HG02798 (cell line): ENCODE measurements around the gene PAX6.

ENCODE experiments used
- ATAC-seq: cut with Tn5 transposase; IDR thresholded peaks from one replicate; pipeline ENCODE4 v1.9.1; 2021; ENCODE audit warnings: mild to moderate bottlenecking; ENCODE audit not compliant: unreplicated experiment, poor library complexity

PAX6 gene

GRCh38 chr11:31810779-31811647, at the start of gene PAX6:
TSS of gene PAX6 (minus strand) at chr11:31811322. CDS start at chr11:31806411, 4,911 bp downstream.
- peak; percentile 68 for ATAC-seq

- no peak for ATAC-seq
Measured at GRCh38 chr11:31860391-31860790, 49.3 kb upstream of the PAX6 start.

- no peak for ATAC-seq
Measured at GRCh38 chr11:31856248-31856647, 45.1 kb upstream of the PAX6 start.

GRCh38 chr11:31855466-31855865, 44.3 kb upstream of the PAX6 start:
- ATAC-seq, result no peak

- ATAC-seq, result no peak
Measured at GRCh38 chr11:31850365-31850764, 39.2 kb upstream of the PAX6 start.

GRCh38 chr11:31847761-31848160, 36.6 kb upstream of the PAX6 start:
- no peak for ATAC-seq

GRCh38 chr11:31845331-31845730, 34.2 kb upstream of the PAX6 start:
- ATAC-seq, result no peak

GRCh38 chr11:31844351-31844750, 33.2 kb upstream of the PAX6 start:
- no peak for ATAC-seq

- no peak for ATAC-seq
Measured at GRCh38 chr11:31841435-31841834, 30.3 kb upstream of the PAX6 start.

GRCh38 chr11:31834237-31834636, 23.1 kb upstream of the PAX6 start:
- no peak for ATAC-seq

GRCh38 chr11:31830406-31830805, 19.3 kb upstream of the PAX6 start:
- ATAC-seq, result no peak

- no peak for ATAC-seq
Measured at GRCh38 chr11:31828217-31828616, 17.1 kb upstream of the PAX6 start.

GRCh38 chr11:31827455-31828206, 16.5 kb upstream of the PAX6 start:
- ATAC-seq, result no peak

- ATAC-seq, result no peak
Measured at GRCh38 chr11:31826536-31827438, 15.7 kb upstream of the PAX6 start.

- no peak for ATAC-seq
Measured at GRCh38 chr11:31825838-31826484, 14.8 kb upstream of the PAX6 start.

GRCh38 chr11:31824879-31825837, 14.0 kb upstream of the PAX6 start:
- ATAC-seq, result no peak

- no peak for ATAC-seq
Measured at GRCh38 chr11:31824332-31824878, 13.3 kb upstream of the PAX6 start.

GRCh38 chr11:31823644-31824331, 12.7 kb upstream of the PAX6 start:
- ATAC-seq, result no peak
